GM12874 (cell line): Measurements from ENCODE around the gene PKP1.

Experiments
- TF ChIP-seq, protein P1 (sequence below): IDR thresholded peaks from 2 replicates; pipeline ENCODE4 v1.5.1; 2011; ENCODE audit warnings: low read depth, mild to moderate bottlenecking, control low read depth, low read length, moderate library complexity; ENCODE audit not compliant: insufficient read depth

Gene PKP1

DNA sequence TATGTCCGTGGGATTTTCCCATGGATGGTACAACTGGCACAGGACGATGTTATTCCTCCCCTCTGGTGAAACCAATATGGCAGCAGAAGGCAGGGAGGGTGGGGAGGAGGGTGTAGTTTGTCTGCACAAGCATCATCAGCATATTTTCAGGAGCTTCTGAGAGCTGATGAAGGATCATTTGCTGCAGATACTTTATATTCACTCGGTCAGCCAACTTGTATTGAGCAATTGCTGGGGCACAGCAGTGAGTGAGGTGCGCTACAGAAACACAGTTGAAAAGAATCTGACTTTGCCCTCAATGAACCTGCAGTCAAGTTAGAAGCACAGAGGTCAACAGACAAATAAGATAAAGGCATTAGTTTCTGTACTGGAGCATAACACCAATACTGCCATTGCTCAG is 13.0 kb downstream of the PKP1 start:
- TF ChIP-seq, protein P1, sequence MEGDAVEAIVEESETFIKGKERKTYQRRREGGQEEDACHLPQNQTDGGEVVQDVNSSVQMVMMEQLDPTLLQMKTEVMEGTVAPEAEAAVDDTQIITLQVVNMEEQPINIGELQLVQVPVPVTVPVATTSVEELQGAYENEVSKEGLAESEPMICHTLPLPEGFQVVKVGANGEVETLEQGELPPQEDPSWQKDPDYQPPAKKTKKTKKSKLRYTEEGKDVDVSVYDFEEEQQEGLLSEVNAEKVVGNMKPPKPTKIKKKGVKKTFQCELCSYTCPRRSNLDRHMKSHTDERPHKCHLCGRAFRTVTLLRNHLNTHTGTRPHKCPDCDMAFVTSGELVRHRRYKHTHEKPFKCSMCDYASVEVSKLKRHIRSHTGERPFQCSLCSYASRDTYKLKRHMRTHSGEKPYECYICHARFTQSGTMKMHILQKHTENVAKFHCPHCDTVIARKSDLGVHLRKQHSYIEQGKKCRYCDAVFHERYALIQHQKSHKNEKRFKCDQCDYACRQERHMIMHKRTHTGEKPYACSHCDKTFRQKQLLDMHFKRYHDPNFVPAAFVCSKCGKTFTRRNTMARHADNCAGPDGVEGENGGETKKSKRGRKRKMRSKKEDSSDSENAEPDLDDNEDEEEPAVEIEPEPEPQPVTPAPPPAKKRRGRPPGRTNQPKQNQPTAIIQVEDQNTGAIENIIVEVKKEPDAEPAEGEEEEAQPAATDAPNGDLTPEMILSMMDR = no peak

DNA sequence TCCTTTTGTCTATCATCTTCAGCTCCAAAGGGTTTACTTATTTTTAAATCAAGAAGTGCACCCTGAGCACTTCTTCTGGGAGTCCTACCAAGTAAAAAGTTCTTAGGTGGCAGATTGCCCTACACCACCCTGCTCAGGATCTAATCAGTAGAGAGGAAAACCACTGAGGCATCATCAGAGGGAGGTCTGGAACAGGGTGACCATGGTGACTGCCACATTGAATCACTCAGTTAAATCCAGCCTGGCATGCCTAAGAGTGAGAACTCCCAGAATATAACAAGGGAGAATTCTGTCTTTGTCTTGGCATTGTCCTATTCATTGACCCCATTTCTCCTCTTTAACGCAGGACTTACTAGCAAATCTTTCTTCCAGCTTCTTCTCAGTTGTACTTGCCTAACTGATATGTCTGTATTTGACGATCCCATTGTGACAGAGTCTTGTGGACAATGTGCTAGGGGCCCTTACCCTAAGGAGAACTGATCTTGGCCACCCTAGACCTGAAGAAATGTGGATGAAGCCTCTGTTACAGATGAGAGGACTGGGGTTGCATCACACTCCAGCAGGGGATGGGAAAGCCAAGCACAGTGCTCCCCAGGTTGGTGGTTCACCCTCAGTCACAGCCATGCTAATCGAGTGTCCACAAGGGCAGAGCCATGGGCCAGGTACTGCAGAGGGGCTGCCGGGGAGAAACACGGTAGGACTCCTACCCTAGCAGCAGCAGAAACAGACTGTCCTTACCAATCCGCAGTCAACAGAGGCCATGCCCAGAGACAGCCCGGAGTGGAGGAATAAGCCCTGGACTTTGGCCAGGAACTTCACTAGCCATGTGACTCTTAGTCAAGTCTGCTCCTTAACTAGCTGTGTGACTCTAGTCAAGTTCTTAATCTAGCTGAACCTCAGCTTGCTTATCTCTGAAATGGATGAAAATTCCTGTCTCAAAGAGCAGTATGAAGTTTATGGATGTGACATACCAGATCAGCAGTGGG is 15.4 kb downstream of the PKP1 start:
- TF ChIP-seq, protein P1 = no peak

DNA sequence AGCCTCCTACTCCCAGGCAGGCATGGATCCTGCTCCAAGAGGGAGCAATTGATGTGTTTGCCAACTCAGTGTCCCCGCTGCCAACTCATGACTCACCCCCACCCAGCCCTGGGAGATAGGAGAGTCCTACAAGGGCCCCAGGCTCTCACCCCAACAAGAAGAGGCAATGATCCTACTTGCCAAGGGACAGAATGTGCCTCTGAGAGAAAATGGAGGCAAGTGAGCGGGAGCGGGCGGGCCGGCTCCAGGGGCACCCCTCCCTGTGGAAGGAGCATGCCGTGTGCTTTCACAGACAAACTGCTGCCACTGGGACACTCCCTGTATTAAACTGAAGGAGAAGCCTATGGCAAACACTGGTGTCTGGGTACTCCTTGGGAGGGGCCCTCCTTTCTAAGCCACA is 16.7 kb downstream of the PKP1 start:
- TF ChIP-seq, protein P1 = no peak

DNA sequence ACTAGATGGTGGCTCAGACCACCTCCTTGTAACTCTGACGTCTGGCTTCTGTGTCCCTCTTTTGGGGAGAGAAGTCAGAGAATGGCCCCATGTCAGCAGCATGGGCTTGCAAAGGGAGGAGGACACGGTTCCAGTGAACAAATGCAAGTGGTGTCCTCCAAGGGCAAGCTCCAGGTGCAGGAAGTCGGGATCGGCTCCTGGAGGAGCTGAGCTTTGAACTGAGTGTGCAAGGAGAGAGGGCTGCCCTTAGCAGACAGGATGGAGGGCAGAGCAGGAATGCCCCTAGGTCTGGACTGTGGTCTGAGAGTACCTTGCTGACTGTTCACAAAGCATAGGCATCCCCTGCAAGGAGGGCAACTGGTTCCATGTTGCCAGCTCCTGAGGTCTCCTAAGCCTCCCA is 17.3 kb downstream of the PKP1 start:
- TF ChIP-seq, protein P1 = no peak

- TF ChIP-seq, protein P1 = no peak
Measured at GRCh38 chr1:201302163-201303152, 19.2 kb downstream of the PKP1 start.

- TF ChIP-seq, protein P1 = no peak
Measured at GRCh38 chr1:201304126-201304525, 20.8 kb downstream of the PKP1 start.

- TF ChIP-seq, protein P1 = no peak
Measured at GRCh38 chr1:201305815-201306214, 22.5 kb downstream of the PKP1 start.
